Inferior parietal cortex (tissue), 1 donor: Measurements from ENCODE around the gene NAIP.
"Not testable (repeated sequence)": the region's sequence is repeated elsewhere in the genome, so short reads cannot be mapped to it uniquely, and the experiment has no call there.

Source experiments
- DNase-seq: peaks from one replicate; pipeline ENCODE4 v3.0.0-alpha.2; 2016; ENCODE audit errors: extremely low spot score

The NAIP gene, protein sequence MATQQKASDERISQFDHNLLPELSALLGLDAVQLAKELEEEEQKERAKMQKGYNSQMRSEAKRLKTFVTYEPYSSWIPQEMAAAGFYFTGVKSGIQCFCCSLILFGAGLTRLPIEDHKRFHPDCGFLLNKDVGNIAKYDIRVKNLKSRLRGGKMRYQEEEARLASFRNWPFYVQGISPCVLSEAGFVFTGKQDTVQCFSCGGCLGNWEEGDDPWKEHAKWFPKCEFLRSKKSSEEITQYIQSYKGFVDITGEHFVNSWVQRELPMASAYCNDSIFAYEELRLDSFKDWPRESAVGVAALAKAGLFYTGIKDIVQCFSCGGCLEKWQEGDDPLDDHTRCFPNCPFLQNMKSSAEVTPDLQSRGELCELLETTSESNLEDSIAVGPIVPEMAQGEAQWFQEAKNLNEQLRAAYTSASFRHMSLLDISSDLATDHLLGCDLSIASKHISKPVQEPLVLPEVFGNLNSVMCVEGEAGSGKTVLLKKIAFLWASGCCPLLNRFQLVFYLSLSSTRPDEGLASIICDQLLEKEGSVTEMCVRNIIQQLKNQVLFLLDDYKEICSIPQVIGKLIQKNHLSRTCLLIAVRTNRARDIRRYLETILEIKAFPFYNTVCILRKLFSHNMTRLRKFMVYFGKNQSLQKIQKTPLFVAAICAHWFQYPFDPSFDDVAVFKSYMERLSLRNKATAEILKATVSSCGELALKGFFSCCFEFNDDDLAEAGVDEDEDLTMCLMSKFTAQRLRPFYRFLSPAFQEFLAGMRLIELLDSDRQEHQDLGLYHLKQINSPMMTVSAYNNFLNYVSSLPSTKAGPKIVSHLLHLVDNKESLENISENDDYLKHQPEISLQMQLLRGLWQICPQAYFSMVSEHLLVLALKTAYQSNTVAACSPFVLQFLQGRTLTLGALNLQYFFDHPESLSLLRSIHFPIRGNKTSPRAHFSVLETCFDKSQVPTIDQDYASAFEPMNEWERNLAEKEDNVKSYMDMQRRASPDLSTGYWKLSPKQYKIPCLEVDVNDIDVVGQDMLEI (N-terminal part only)

DNA sequence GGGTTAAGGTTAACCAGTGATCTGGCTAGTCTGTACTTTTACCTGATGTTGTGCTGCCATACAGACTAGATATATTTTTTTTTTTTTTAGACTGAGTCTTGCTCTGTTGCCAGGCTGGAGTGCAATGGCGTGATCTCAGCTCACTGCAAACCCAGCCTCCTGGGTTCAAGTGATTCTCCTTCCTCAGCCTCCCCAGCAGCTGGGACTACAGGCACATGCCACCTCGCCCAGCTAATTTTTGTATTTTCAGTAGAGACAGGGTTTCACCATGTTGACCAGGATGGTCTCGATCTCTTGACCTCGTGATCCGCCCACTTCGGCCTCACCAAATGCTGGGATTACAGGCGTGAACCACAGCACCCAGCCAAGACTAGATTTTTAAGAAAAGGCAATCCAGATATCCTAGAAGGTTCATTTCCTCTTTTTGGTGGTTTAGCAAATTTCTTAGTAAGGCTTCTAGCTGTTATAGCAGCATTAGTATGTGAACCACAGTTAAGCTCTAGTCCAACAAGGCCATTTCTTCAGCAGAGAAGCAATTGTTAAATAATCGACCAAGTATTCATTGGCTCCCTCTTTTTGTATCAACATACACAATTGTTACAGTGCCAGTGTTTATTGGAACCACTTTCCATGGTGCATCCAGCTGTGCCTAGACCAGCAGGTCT is at the start of gene NAIP:
Gene NAIP, minus strand, starts transcription at position 51 of the 665 bp plus-strand sequence. CDS start 12,424 bp downstream, outside the sequence.
- DNase-seq, result not testable (repeated sequence)

DNA sequence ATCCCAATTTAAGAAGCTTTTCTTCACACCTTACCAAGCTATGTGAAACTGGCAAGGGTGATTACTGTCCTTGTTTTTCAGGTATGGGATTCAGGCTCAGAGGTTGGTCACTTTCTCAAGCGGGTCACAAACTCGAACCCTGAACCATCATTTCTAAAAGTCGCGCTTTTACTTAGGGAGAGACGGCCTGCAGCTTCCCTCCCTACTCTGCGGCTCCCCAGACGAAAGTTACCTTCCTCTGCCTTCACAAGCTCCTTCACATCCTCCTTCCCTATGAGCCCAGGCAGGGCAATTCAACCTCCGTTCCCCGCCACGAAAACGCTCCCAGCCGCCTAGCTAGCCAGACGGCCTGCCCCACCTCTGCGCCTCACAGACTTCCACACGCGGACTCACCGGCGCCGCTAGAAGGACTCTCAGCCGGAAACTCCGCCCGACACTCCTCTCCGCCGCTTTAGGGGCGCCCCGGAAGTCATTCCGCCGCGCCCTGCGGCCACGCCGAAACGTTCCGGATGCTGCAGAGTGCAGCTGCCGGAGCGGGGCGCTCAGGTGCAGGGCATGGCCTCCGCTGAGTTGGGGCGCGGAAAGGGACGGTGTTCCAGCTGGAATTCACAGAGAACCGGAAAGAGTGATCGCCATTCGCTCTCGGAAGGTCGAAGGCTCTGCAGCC is 42.3 kb upstream of the NAIP start, which contains the start of gene GTF2H2:
Gene GTF2H2, minus strand, starts transcription at position 415 of the 667 bp plus-strand sequence. CDS start 4,913 bp downstream, outside the sequence.
- not testable (repeated sequence) for DNase-seq

DNA sequence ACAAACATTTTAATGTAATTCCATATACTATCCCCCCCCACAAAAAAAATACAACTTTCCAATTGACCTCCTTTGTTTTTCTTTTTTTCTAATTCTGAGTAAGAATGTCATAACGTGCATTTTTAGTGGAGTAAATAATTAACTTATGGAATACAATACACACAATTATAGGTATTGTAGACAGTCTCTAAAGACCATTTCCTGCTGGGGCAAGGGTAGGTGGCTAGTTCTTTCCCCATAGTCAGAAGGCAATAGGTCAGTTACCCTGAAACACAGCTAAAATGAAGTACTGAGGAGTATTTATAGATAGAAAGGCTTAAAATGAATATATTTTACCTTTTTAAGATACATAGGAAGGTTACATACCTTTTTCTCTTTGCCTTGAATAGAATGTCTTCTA is 36.2 kb upstream of the NAIP start:
- DNase-seq, result not testable (repeated sequence)

DNA sequence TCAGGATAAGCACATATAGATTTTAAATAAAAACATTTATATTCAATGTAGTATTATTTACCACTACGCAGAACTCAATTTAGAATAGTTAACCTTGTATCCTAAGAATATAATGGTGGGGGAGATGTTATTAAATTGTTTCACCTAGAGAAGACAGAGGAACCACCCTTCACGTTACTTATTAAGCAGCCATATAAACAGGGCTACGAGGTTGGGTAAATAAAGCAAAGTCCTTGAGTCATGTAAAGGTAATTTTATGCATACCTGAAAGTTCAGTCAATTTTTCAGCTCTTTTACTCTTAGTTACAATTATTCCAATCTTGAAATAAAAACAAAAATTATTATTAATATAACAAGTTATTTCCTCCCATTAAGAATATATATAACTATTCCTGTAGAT is 34.3 kb upstream of the NAIP start:
- not testable (repeated sequence) for DNase-seq

DNA sequence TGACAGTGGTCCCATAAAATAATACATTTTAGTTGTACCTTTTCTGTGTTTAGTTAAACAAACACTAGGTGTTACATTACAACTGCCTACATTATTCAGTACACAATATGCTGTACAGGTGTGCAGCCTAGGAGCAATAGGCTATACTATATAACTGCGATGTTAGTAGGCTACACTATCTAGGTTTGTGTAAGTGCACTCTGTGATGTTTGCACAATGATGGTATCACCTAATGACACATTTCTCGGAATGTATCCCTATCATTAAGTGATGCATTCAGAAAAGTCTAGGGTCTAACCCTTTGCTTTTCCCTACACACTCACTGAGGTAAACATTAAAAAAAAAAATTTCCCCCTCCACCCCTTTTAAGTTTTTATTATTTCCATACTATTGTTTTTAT is 19.7 kb upstream of the NAIP start:
- DNase-seq, result not testable (repeated sequence)

DNA sequence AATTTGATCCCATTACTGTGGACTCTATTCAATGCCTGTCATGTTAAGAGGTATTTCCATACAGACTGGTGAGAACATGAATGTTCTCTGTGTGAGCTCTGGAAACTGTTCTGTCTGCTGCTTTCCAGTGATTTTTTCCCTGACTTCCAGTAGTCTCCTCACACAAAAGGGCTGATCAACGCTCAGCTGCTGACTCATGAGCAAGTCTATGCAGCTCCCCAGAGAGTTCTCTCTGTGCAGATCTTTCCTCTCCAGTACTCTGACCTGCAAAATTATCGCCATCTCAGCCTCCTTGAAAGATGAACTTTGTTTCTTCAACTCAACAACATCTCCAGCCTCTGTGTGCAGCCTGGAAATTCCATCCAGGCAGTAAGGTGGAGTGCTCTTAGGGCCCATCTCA is 19.0 kb upstream of the NAIP start:
- DNase-seq, result not testable (repeated sequence)

DNA sequence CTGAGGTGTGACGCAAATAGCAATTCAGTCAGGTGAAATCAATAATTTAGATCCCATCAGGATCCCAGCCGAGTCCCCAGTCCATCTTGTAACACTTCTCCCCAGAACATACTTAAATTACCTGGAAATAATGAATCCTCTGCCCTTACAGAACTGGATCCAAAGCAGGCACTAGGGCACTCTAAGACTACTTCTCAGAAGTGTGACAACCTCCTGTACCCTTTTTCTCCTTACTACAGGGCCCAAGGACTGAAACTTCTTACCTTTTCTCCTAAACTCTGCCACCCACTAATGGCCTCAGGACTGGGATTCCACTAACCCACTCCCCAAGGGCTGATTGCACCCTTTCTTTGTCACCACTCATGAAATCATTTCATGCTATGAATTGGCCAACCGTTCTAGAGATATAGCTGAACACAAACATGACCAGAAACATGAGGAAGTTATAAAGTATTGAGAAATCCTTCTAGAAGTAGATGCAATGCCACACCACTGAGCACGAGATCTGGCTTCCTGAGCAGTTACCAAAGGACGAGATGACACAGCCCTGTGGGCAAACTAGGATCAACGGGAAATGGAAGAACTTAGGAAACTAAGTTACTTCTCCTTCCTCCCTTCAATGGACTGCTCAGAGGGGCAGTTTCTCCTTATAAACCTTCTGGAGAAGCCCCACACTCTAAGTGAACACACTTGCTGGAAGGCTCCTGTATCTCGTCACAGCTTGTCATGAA is 6.1 kb upstream of the NAIP start:
- DNase-seq, result not testable (repeated sequence)

DNA sequence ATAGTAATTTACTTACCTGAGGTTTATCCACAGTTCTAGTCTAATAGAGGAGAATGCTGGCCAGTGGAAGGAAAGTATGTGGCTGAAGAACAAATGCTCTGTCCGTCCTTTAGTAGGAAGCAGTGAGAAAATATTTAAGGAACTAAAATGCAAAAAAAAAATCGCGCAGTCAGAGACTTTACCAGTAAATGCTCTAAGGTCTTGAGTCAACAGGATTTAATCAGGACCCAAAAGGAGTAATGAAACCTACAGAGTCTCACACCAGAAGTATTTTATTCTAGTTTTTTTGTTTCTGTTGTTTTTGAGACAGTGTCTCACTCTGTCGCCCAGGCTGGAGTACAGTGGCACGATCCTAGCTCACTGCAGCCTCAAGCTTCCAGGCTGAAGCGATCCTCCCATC is 4.5 kb downstream of the NAIP start:
- DNase-seq, result not testable (repeated sequence)

DNA sequence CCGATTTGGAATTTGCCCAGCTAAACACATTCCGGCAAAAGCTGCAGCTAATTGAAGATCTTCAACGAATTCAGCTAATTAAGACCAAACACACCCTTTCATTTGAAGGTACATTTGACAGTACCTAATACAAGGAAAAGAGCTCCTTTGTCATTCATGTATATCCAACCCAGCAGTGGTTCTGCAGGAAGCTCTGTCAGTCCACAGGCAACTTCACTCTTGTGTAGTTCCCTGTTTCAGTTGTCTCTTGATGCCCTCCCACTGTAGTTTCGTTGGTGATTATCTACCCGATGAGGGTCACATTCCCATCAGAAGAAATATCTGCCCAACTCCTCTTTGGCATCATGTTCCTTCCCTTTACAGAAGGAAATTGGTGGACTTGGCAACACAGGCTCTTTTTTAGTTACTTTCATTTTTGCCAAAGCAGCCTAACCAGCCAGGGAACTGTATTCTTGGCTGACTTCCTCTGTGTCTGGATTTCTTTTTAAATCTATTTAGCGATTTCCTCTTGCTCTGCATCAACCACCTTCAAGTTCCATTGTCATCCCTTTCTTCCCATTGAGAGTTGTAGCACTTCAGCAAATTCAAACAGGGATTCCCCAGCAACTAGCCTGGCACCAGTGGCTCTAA is 6.6 kb downstream of the NAIP start:
- not testable (repeated sequence) for DNase-seq

DNA sequence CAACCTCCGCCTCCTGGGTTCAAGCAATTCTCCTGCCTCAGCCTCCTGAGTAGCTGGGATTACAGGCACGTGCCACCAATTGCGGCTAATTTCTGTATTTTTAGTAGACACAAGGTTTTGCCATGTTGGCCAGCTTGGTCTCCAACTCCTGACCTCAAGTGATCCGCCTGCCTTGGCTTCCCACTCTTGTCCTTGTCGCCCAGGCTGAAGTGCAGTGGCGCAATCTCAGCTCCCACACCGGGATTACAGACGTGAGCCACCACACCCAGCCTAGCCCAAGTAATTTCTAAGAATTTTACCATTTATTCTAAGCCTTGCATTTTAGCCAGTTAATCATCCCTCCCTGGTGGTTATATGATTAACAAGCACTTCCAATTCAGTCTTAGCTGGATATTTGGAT is 11.0 kb downstream of the NAIP start:
- DNase-seq, result no peak

DNA sequence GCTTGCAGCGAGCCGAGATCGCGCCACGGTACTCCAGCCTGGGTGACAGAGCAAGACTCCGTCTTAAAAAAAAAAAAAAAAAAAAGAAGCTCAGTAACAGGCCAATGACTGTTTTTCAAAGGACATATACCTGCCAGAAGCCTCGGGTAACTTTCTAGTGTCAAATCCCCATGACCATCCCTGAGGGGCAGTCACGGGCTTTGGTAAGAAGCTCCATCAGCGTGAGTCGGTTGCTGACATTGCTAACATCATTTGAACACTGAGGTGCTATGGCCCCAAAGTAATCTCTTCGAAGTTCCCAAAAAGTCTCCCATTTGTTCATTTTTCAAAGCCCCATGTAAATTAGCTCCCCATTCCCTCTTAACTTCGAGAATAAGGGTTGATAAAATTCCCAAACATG is 11.6 kb downstream of the NAIP start:
- no peak for DNase-seq

DNA sequence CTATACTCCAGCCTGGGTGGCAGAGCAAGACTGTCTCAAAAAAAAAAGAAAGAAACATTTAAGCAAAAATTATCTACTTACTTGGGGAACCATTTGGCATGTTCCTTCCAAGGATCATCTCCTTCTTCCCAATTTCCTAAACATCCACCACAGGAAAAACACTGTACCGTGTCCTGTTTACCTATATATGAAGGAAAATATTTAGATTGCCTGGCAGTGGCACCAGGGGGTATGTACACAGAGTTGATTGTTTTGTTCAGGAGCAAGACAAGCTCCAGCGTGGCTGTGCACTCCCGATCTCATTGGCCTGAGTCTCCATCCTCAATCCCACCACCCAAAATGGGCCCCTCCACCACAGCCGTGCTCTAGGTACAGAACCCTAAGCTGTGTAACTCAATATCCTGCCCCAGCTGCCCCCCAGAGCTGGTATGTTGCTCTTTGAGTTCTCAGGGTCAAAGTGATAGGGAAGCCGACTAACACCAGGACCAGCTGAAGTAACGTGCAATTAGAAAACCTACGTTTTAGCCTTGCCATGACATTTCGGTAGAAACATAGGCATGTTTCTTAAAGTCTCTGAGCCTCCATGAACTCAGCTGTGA is 13.8 kb downstream of the NAIP start:
- no peak for DNase-seq

DNA sequence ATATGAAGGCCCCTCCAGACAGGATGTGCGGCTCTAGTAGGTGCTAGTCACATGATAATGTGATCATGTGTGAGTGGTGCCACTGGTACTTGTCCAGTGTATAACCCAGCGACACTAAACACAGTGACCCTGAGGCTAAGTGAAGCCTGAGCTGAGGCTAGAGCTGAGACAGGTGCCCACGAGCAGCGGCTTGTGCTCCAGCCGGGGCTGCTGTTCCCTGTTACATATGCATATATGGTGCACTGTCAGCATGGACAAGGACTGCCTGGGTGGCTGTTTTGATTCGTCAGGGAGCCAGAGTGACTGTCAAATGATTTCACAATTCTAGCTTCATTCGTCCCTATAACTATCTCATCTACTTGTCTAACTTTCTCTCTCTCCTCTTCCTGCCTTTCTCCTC is 18.2 kb downstream of the NAIP start:
- DNase-seq, result not testable (repeated sequence)

DNA sequence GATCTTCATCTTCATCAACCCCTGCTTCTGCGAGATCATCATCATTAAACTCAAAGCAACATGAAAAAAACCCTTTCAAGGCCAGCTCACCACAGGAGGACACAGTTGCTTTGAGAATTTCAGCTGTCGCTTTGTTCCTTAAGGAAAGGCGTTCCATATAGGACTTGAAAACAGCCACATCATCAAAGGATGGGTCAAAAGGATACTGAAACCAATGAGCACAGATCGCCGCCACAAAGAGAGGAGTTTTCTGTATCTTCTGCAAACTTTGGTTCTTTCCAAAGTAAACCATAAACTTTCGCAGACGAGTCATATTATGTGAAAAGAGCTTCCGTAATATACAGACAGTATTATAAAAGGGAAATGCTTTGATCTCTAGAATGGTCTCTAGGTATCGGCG is 40.3 kb downstream of the NAIP start:
- DNase-seq, result not testable (repeated sequence)

DNA sequence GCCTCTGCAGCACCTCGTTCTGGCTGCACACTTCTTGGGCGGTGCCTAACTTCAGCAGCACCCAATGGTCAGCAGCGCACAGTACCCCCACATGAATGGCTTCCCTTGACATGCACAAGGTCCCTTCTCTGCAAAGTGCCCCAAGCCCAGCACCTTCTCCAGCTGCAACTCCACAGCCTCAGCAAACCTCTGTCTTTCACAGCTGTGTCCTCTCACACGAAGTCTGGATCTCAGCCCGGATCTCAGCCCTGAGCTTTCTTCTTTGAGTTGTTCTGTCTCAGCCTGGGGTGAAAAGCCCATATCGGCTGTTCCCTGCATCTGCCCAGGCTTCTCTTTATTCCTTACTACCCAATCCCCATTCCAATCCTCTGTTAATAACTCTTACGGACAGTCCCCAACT is 57.9 kb downstream of the NAIP start:
- DNase-seq, result not testable (repeated sequence)

DNA sequence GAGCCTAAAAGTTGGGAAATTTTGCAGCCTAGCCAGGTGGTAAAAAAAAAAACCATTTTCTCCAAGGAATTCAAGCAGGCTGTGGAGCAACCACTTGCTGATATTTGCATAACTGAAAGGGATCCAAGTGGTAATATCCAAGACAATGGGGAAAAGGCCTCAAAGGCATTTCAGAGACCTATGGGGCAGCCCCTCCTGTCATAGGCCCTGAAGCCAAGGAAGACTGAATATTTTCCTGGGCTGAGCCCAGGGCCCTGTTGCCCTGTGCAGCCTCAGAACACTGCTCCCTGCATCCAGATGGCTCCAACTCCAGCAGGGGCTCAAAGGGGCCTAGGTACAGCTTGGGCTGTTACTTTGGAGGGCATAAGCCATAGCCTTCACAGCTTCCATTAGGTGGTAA is 60.6 kb downstream of the NAIP start:
- DNase-seq, result not testable (repeated sequence)

DNA sequence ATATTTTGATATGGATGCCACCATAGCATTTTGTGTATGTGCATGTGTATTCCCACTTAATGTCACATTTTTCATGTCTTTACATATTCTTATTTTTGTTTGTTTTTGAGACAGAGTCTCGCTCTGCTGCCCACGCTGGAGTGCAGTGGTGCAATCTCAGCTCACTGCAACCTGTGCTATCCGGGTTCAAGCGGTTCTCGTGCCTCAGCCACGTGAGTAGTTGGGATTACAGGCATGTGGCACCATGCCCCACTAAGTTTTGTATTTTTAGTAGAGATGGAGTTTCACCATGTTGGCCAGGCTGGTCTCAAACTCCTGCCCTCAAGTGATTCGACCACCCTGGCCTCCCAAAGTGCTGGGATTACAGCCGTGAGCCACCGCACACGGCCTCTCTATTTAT is 72.1 kb downstream of the NAIP start:
- DNase-seq, result not testable (repeated sequence)

DNA sequence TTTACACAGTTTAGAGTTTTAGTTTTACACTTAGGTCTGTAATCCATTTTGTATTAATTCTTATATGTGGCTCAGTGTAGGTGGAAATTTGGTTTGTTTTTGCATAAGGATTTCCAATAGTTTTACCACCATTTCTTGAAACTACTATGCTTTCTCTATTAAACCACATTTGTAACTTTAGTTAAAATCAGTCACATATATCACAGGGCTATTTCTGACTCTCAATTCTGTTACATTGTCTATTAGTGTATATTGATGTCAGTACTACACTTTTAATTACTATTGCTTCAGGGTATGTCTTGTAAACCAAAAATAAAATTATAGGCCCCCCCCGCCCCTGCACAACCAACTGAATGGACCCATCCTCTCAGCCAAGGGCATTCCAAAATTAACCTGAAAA is 92.6 kb downstream of the NAIP start:
- not testable (repeated sequence) for DNase-seq

DNA sequence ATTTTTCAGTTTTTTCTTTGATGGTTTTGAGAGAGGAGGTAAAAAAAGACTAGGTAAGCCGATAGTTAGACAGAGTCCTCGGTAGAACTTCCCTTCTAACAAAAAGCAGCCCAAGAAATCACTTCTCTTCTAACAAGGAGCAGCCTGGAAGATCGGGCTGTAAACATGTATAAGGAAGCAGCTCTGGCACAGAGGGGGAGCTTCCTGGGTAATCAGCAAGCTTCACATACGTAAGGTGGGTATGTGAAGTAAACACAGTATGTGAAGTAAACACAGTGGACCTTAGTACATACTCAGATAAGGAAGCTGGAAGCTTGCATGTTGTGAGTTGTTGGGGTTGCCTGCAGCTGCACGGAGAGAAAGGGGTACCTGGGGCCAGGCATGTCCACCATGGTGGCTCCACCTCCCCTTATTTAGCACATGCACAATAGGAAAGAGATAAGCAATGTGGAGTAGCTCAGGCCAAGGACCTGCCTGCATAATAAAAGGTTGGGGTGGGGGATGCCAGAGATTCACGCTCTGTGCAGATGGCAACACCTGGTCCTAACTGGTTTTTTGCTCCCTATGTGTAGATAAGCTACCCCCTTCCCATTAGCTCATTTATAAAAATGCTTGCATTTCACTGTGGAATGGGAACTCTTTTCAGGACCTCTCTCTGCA is 93.3 kb downstream of the NAIP start:
- not testable (repeated sequence) for DNase-seq
